GM18867 (cell line): ENCODE measurements around the gene GPSM1.
"Not testable (repeated sequence)": the region's sequence is repeated elsewhere in the genome, so short reads cannot be mapped to it uniquely, and the experiment has no call there.

Experiments
- ATAC-seq: cut with Tn5 transposase; IDR thresholded peaks from one replicate; pipeline ENCODE4 v1.9.1; 2021; ENCODE audit warnings: mild to moderate bottlenecking, moderate library complexity; ENCODE audit not compliant: unreplicated experiment

Gene GPSM1

DNA sequence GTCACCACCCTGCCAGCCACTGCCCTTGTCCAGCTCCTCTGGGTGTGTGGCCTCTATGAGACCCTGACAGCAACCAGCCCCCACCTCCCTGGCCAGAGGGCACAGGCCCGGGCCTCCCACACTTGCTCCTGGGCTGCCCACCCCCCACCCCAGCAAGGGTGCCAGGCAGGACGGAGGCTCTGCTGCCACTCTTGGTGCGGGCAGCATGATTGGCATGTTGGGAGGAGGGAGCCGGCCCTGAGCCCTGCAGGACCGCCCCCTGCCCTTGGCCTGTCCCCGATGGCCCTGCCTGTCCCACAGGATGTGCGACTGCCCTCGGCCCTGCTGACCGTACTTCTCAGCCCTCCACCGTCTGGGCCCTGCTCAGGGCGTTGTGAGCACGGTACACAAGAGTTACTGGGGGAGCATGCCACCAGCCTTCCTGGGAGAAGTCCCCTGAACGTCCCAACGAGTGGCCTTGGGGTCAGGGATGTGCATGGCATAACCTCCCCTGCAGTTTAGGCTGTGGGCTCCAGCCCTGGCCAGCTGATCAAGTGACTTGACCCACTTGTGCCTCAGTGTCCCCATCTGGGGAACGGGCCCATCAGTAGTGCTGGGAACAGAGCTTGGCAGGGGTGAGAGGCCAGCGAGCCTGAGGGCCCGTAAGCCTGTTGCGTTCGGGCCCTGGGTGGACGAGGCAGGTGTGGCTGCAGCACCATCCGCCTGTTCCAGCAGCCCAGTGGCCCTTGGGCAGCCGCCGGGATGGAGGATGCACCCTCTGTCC, 16.0 kb downstream of the GPSM1 start:
- no peak for ATAC-seq

DNA sequence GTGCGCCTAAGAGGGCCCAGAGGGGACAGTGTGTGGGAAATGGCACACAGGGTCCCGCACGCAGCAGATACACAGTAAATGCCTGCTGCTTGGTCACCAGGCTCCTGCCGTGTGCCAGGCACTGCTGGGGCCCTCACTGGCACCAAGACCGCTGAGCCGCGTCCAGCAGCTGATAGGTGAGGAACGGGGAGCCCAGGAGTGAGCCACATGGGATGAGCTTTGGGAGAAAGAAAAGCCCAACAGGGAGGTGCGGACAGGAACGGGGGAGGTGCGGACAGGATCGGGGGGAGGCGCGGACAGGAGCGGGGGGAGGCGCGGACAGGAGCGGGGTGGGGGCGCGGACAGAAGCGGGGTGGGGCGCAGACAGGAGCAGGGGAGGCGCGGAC, 16.5 kb downstream of the GPSM1 start:
- ATAC-seq: no peak

DNA sequence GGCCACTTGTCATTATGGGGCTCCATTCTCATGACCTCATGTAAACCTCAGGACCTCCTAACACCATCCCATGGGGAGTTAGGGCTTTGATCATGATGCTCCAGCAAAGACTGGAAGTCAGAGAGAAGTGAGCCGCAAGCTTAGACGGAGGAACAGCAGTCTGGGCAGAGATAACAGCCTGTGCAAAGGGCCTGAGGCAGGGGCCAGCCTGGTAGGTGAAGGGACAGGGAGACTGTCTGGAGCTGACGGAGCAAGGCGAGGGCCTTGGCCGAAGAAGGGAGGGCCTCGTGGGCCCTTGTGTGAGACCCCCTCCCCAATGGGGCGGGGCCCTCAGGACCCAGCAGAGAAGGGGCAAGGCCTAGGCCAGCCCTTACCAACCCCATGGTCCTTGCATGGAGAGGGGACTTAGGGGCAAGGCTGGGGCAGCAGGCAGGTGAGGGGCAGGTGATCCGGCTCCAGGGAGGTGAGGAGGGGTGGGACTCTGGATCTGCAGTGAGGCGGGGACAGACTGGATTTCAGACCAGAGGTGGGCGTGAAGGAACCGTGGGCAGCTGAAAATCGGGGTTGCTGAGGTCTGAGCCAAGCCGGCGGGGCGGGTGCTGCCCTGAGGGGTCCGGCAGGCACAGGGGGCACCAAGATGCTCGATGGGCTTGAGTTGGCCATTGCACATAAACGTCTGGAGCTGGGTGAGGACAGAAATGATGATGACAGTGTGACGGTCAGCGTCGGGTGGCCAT, 17.4 kb downstream of the GPSM1 start:
- no peak for ATAC-seq

DNA sequence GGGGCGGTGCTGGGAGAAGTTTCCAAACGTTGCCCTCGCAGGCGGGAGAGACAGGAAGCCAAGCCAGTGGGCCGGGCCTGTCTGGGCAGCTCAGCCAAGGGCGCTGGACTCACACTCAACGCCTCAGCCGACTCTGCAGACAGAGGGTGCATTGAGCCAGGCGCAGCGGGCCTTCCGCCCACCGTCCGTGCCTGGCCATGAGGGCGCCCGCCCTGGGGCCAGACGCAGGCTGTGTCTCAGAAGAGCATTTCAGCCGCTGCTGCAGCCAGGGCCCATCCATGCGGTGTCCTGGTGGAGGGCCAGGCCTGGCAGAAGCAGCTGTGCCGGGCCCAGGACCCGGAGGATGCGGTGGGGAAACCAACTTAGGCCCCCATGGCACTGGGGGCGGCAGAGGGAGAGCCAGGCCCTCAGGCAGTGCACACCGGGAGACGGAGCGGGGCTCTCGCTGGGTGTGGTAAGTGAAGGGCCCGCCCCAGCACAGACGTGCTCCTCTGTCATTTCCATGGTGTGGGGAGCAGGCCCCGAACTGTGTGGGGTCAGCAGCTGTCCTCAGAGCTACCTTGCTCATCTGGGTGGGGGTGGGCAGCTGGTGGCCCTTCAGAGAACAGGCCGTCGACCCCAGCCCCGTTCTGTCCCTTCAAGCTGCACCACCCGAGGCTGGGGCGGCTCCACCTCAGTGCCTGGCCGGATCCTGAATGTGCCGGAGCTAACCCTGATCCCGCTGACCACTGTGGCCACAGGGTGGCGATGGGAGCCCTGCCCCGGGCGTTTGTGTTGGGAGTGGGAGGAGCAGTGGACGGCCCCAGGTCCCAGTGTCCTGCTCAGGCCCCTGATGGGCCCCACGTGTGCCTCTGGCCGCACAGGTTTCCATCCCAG, 18.2 kb downstream of the GPSM1 start:
- no peak for ATAC-seq

DNA sequence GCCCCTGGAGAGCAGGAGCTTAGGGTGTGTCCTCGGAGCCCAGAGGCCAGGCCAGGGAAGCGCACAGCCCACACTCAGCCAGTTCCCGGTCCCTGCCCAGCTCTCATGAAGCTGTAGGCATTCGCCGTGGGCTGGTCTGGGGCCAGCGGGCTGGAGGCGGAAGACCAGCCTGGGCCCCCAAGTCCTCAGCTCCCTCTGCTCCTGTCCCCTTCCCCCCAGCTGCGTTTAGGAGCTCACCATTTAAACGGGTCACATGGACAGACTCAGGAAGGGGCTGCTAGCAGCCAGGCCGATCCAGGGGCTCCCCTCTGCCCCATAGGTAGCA, 18.8 kb downstream of the GPSM1 start:
- ATAC-seq: no peak

DNA sequence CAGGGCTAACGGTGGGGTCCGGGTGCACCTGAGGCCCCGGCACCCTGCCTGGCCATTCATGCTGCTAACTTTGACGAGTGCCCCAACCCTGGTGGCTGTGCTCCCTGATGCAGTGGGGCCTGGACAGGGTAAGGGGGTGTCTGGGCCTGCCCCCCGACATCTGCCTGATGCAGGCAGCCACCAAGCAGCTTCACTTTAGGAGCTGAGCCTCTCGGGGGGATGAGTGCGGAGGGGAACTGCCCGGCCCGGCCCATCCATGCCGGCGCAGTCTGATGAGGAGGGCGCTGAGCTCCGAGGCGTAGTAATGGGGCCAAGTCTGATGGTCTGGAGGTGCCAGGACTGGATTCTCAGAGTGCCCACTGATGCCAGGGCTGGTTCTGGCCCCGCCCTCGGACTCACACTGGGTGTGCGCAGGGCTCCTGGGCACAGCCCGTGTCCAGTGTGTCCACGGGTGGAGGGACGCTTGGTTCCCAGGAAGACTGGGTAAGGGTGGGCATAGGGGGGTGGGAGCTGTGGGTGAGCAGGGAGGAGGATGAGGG, 19.7 kb downstream of the GPSM1 start:
- no peak for ATAC-seq

DNA sequence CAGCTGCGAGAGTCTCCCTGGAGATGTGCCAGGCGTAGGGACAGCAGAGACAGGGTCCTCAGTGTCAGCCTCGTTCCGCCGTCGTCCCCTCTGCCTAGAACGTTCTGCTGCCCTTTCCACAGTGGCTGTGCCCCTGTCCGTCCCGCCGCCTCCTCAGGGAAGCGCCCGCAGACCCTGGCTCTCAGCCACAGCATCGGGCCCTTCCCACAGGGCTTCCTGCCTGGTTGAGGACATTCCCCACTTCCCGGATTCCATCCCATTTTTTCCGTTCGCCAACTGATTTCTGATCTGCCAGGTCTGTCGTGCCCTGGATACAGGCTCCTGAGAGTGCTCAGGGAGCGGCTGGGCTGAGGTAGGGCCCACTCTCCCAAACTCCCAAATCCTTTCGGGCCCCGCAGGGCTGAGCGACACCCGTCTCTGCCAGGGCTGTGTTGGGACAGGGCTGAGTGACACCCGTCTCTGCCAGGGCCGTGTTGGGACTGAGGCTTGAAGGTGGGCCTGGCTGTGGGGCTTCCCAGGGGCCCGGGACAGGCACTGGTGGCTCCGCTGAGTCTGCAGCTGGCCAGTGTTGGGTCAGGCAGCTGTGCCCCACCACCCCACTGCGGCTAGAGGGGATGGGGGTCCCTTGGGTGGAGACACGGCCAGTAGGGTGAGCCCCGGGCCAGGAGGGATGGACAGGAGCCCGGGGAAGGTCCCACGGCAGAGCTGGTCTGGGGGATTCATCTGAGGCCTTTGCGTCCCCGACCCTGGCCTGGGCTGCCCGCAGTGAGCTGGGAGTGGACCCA, 20.3 kb downstream of the GPSM1 start:
- no peak for ATAC-seq

DNA sequence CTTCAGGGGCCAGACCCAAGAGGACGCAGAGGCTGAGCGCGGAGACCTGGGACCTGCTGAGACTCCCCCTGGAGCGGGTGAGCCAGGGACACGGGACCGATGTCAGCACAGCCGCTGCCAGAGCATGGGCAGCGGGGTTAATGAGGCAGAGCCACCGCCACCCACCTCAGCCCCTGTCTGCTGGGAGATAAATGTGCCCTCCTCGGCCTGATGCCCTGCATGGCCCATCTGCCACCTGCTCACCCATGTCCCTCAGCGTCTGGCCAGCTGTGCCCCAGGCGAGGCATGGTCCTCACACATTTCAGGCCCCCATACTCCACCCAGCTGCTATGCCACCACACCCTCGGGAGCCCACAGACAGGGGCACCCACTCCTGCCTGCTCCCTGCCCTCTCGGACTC, 21.4 kb downstream of the GPSM1 start:
- no peak for ATAC-seq

DNA sequence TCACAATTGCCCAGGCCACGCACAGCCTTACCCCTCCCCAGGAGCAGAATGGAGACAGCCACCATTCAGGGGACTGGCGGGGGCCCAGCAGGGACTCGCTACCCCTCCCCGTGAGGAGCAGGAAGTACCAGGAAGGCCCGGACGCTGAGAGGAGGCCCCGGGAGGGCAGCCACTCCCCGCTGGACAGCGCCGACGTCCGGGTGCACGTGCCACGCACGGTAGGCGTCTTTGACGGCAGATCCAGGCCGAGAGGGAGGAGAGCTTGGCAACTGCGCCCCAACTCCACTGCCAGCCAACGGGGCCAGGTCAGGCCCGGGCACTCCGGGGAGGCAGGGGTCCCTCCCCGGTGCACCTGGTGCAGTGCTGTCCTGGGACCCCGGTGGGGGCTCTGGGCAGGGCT, 22.2 kb downstream of the GPSM1 start:
- no peak for ATAC-seq

DNA sequence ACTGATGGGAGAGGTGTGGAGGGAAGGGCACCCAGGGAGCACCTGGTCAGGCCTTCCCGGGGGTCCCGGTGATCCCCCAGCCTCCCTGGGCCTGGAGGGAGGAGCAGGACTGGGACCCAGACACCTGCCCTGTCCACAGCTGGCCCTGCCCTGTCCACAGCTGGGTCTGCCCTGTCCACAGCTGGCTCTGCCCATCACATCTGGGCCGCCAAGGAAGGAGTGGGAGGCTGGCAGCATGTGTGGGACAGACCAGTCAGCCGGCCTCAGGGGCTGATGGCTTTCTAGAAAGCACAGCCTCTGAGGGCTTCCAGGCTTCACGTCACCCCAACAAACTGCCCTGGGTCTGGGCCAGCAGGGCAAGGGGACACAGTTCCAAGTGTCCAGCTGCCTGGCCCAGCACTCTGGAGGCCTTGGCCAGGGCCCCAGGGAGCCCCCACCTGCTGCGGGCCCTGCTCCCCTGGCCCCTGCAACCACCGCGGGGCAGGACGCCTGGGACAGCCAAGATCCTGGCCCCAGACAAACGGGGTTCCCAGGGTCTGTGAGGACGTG, 24.0 kb downstream of the GPSM1 start:
- ATAC-seq: no peak

DNA sequence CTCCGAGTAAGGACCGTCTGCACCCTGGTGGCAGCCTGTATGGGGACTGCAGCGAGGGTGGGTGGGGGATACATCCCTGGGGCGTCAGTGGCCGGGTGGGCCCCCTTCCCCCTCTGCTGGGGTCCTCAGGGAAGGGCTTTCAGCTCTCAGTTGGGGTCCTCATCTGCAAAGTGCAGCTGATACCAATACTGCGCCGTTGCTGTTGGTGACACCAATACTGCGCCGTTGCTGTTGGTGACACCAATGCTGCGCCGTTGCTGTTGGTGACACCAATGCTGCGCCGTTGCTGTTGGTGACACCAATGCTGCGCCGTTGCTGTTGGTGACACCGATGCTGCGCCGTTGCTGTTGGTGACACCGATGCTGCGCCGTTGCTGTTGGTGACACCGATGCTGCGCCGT, 24.5 kb downstream of the GPSM1 start:
- ATAC-seq: not testable (repeated sequence)

DNA sequence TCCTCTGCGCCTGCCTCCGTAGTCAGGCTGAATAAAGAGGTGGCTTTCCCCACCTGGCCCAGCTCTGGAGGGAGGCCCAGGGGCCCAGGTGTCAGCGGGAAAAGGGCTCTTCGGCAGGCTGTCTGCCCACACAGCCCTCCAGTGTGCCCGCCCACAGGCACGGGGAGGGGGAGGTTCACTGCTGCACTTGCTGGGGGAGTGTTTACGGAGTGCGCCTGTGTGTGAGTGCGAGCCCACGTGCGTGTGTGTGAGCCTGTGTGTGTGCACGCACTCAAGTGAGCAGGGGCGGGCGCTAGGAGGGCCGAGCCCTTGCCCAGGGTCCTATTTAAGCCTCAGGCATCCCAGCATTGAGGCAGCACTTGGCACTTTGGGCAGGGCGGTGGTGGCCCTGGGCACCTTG, 25.3 kb downstream of the GPSM1 start:
- ATAC-seq: no peak

DNA sequence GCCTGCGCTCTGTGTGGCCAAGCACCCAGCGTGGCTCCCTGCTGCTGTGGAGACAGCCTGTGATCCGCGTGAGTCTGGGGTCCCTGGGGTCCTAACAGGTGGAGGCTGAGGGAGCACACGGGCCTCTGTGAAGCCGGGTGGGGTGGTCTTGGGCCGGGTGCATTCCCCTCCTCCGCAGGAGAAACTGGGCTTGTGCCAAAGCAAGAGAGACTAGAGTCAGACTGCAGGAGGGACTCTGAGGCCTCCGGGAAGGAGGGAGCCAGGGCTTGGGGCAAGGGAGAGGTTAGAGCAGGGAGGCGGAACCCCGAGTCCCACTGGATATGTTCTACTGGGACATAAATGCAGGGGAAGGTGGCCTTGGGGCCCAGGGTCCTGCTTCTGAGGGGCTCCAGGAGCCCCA, 25.7 kb downstream of the GPSM1 start:
- no peak for ATAC-seq

DNA sequence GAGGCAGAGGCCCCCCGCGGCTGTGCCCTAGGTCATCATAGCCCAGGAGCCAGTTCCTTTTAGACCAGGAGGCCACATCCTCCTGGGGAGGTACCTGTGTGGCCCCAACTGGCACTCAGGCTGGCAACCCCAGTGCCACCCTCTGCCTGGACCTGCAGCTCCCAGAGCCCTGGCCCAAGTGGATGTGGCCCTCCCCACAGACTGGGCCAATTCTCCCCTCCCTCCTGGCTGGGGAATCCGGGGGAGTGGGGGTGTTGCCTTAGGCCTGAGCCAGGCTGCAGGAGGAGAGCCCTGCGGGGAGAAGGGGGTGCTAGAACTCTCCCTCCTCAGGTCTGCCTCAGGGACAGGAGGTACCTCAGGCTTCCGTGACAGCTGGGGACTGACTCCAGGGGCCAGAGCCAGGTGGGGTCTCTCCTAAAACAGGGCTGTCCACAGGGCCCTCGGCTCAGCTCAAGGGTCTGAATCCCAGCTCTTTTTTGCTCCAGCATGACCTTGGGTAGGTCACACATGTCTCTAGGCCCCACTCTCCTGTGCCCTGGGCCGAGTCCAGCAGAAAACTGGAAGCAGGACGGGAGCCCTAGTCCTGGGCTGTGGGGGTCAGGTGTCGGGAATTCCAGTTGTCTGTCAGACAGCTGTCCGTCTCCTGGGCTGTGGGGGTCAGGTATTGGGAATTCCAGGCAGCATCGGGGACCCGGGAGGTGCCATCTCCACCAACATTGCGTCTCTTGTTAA, 26.6 kb downstream of the GPSM1 start:
- no peak for ATAC-seq

DNA sequence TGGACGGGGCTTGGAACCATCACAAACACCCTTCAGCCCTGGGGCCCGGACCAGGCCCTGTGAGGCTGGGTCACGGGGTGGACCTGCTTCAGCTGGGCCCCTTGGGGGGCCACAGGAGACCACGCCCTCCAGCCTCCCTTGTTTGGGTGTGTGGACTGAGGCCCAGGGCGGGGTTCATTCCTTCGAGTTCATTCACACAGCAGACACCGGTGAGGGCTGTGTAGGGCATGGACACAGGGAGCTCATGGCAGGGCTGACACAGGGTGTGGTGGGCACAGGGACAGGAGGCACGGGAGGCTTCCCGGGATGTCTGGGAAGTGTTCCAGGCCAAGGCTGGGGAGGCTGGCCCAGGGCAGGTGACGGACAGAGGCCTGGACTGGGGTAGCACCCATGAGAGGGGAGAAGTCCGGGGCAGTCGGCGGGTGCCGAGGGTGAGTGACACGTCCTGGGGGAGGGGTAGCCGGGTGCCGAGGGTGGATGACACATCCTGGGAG, 27.3 kb downstream of the GPSM1 start:
- ATAC-seq: no peak

DNA sequence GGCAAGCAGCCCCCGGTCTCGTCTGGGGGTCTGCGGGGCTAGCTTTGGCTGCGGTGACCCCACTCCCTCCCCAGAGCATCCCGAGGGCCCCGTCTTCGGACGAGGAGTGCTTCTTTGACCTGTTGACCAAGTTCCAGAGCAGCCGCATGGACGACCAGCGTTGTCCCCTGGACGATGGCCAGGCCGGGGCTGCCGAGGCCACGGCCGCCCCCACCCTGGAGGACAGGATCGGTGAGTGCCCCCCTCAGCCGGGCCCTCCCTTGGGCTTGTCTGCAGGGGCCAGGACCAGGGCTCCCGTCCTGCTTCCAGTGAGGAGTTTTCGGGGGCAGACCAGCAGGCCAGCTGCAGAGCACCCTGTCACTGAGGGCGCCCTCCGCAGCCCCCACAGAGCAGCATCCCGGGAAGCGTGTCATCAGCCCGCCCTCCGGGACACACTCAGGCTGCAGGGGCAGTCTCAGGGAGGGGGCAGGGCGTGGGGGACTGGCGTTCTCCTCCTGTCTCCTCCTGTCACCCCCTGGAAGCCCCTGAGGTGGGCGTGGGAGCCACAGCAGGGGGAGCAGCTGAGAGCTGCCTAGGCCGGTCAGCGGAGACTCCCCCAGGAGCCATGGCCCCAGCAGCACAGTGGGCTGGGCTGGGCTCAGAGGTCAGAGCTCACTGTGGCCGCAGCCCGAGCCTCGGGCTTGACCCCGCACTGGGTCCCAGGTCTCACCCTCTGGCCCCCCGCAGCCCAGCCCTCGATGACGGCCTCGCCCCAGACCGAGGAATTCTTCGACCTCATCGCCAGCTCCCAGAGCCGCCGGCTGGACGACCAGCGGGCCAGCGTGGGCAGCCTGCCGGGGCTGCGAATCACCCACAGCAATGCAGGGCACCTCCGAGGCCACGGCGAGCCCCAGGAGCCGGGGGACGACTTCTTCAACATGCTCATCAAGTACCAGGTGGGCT, 28.5 kb downstream of the GPSM1 start:
- no peak for ATAC-seq

DNA sequence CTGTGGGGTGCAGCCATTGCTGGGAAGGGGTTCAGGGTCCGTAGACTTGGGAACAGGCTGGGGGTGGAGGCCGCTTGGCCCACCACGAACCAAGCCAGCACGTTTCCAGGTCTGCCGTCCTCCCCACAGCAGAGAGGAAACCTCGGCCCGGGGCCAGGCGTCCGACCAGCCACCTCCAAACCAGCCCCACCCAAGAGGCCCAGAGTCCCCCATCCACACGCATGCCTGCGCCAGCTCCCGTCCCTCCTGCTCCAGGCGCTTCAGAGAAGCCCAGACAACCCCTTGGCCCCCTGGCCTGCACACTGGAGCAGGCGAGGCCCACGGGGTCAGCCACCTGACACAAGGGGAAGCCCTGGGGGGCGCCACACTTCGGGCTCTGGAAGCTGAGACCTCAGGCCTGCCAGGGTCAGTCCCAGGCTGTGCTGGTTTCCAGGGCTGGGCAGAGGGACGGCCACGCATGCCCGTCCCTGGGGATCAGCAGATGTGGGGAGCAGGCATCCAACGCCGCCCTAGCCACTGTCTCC, 29.9 kb downstream of the GPSM1 start:
- ATAC-seq: no peak

DNA sequence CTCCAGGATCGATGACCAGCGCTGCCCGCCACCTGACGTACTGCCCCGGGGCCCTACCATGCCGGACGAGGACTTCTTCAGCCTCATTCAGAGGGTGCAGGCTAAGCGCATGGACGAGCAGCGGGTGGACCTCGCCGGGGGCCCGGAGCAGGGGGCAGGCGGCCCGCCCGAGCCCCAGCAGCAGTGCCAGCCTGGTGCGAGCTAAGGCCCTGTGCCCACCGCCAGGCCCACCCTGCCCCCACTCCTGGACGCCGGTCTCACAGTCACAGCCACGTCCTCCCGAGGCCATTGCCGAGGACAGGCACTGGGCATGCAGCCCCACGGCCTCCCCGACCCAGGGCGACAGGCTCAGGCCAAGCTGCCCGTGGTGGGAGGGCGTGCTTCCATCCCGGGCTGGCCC, 30.7 kb downstream of the GPSM1 start:
- no peak for ATAC-seq
